Bronchial epithelial cell (primary cell): ENCODE results near the gene DPP10. TPM values are rescaled to one million over a fixed set of nuclear protein-coding genes. Genes with fewer than 3 reads are reported as not detected.
A peak's percentile ranks its signal among the peaks of the same experiment; 100 is the strongest.

Source experiments
- DNase-seq: peaks from one replicate; pipeline ENCODE4 v3.0.0-alpha.2; 2010; ENCODE audit warnings: low read depth
- FAIRE-seq: peaks from 2 replicates; lab custom pipeline; 2011; peaks lifted over from hg19 to GRCh38; lab: Jason Lieb, UNC
- H3K27me3 ChIP-seq: 2 replicates; pipeline ENCODE4 v1.5.1; 2011; ENCODE audit warnings: low read length; ENCODE audit not compliant: control insufficient read depth, insufficient read depth
- H3K36me3 ChIP-seq: 2 replicates; pipeline ENCODE4 v1.5.1; 2011; ENCODE audit warnings: low read length; ENCODE audit not compliant: control insufficient read depth, insufficient read depth
- H3K4me3 ChIP-seq: 2 replicates; pipeline ENCODE4 v1.5.1; 2011; ENCODE audit warnings: mild to moderate bottlenecking, low read depth, low read length, control low read depth
- total RNA-seq: library from RNA; depleted of rRNA; stranded (reverse); fragments of >200 nt; gene quantifications from 2 replicates; pipeline ENCODE4 v1.2.1, GENCODE V29; 2014
- TF ChIP-seq, protein P1 (sequence below): IDR thresholded peaks from 2 replicates; pipeline ENCODE4 v1.5.1; 2011; ENCODE audit warnings: mild to moderate bottlenecking, moderate library complexity, low read length, control low read depth, inconsistent platforms; ENCODE audit not compliant: insufficient read depth, severe bottlenecking

DPP10 gene
- total RNA-seq, 1 donor from 2014 or later: 0.26 TPM

DNA sequence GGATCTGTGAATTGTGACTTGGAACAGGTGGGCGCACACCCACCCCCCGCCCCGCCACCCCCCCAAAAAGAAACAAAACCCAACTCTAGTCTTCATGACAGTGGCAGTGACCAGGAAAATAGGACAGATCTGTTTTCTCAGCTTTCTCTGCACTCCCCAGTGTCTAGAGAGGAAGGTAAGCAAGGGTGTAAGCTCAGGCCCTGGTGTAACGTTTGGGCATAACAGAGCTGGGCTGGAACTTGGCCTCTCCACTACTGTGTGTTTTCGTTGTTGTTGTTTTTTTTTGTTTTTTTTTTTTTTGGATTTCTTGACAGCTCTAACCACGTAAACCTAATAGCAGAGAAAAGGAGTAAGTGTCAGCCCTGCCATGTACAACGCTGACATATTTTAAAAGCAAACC lies 1160.8 kb downstream of the DPP10 start:
- TF ChIP-seq, protein P1, sequence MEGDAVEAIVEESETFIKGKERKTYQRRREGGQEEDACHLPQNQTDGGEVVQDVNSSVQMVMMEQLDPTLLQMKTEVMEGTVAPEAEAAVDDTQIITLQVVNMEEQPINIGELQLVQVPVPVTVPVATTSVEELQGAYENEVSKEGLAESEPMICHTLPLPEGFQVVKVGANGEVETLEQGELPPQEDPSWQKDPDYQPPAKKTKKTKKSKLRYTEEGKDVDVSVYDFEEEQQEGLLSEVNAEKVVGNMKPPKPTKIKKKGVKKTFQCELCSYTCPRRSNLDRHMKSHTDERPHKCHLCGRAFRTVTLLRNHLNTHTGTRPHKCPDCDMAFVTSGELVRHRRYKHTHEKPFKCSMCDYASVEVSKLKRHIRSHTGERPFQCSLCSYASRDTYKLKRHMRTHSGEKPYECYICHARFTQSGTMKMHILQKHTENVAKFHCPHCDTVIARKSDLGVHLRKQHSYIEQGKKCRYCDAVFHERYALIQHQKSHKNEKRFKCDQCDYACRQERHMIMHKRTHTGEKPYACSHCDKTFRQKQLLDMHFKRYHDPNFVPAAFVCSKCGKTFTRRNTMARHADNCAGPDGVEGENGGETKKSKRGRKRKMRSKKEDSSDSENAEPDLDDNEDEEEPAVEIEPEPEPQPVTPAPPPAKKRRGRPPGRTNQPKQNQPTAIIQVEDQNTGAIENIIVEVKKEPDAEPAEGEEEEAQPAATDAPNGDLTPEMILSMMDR: no peak
- FAIRE-seq (no peak), DNase-seq (no peak)
- H3K27me3 ChIP-seq: no peaks in the 10 kb centered on the region
- H3K36me3 ChIP-seq: no peaks in the 10 kb centered on the region
- no peak overlapping the region for H3K4me3 ChIP-seq

DNA sequence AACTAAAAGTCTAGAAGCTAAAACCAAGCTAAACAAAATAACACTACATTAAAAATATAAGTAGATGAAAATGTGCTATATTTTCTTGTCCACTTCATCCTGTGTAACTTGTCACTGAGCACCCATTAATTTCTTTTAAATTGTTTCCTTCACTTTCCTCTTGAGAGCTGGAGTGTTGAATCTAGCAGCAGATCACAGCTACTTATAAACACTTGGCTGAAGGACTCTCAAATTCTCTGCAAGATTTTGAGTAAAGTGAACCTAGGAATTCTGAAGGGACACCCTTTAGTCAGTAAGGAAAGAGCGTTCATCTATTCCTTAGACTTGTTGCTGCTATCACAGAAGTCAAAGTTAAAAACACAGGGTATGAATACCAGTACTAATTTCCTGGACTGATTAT lies 1163.9 kb downstream of the DPP10 start:
- FAIRE-seq (no peak), DNase-seq (no peak)
- TF ChIP-seq, protein P1: no peak
- no peak overlapping the region for H3K4me3 ChIP-seq
- no peaks in the 10 kb centered on the region for H3K36me3 ChIP-seq
- H3K27me3 ChIP-seq: no peaks in the 10 kb centered on the region

GRCh38 chr2:115609978-115610377 lies 1167.5 kb downstream of the DPP10 start:
- DNase-seq (peak; percentile 1), FAIRE-seq (no peak)
- H3K36me3 ChIP-seq: no peaks in the 10 kb centered on the region
- TF ChIP-seq, protein P1: no peak
- no peaks in the 10 kb centered on the region for H3K27me3 ChIP-seq
- no peak overlapping the region for H3K4me3 ChIP-seq

GRCh38 chr2:115610888-115611287 lies 1168.4 kb downstream of the DPP10 start:
- Histone ChIP-seq H3K27me3 (no peaks in the 10 kb centered on the region), H3K4me3 (no peak overlapping the region), H3K36me3 (no peaks in the 10 kb centered on the region)
- DNase-seq (no peak), FAIRE-seq (no peak)
- TF ChIP-seq, protein P1: no peak

GRCh38 chr2:115624332-115624731 lies 1181.9 kb downstream of the DPP10 start:
- H3K4me3 ChIP-seq: no peak overlapping the region
- H3K27me3 ChIP-seq: no peaks in the 10 kb centered on the region
- H3K36me3 ChIP-seq: no peaks in the 10 kb centered on the region
- no peak for FAIRE-seq
- DNase-seq: no peak
- TF ChIP-seq, protein P1: no peak

GRCh38 chr2:115634578-115634977 lies 1192.1 kb downstream of the DPP10 start:
- Histone ChIP-seq H3K27me3 (no peaks in the 10 kb centered on the region), H3K36me3 (no peaks in the 10 kb centered on the region), H3K4me3 (no peak overlapping the region)
- DNase-seq: no peak
- FAIRE-seq: no peak
- TF ChIP-seq, protein P1: no peak
